Ecto neural progenitor cell (in vitro differentiated cells): ENCODE results near the gene SLC11A1.

Experiments
- DNase-seq: peaks from one replicate; pipeline ENCODE4 v3.0.0-alpha.2; 2018; ENCODE audit warnings: low spot score

The SLC11A1 gene

GRCh38 chr2:218394298-218395089 is 12.4 kb downstream of the SLC11A1 start:
- DNase-seq = no peak

DNA sequence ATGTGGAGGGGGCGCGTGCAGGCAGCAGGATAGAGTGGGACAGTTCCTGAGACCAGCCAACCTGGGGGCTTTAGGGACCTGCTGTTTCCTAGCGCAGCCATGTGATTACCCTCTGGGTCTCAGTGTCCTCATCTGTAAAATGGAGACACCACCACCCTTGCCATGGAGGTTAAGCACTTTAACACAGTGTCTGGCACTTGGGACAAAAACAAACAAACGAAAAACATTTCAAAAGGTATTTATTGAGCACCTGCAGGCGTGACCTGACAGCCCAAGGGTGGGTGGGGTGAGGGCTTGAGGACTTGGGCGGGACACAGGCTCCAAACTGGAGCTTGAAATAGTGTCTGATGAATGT is 13.0 kb downstream of the SLC11A1 start:
- no peak for DNase-seq

DNA sequence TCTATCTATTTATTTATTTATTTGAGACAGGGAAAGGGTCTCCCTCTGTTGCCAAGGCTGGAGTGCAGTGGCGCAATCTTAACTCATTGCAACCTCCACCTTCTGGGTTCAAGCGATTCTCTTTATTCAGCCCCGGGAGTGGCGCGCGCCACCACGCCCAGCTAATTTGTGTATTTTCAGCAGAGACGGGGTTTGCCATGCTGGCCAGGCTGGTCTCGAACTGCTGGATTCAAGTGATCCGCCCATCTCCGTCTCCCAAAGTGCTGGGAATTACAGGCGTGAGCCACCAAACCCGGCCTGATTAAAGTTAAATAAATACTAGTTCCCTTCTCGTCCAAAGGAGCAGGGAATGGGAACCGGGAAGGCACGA is 13.4 kb downstream of the SLC11A1 start:
- no peak for DNase-seq

- peak; percentile 95 for DNase-seq
These were observed 14.0 kb downstream of the SLC11A1 start for GRCh38 chr2:218395826-218396687.

DNA sequence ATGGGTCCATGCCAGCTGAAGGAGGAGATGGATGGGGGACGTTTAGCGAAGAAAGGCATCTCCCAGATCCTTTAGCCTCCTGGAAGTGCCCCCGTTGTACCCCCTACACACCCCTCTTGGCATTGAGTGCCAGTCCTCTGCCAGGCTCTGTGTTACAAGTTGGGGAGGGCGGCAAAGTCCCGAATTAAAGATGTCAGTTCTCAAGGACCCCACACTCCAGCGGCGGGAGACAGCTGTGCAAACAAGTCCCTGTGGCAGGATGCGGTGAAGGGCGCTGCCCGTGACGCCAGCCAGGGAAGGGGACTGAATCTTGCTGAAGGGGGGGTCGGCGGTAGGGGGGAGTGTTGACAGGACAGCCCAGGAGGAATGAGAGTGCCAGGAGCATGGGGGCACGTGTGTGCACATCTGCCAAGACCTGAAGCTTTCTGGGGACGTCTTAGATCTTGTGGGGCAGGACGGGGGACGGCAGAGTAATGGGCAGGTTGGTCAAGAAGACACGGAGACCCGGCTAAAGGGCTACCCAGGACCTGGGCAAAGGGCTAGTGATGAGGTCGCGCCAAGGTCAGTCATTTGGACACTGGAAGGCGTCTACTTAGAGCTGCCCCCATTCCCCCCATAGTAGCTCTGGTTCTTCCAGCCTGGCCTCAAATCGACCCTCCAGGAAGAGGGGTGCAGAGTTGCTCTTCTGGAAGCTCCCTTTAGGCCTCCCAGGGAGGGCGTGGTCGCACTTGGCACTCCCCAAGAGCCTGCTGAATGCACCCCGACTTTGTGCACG is 14.8 kb downstream of the SLC11A1 start:
- peak; percentile 71 for DNase-seq

DNA sequence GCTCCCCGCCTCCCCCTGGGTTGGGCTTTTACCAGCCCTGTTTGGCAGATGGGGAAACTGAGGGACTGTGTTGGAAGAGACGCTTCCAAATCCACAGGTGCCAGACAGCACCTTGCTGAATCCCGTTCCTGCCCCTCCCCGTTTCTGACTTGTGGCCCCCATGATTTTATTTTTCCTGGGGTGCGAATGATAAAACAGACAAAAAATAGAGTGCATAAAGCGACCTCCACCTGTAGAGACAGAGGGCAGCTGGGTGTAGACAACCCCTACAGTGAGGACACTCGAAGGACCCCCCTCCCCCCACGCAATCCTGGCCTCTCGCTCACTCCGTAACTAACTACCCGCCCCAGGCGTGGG is 15.4 kb downstream of the SLC11A1 start:
- DNase-seq = no peak

- peak; percentile 75 for DNase-seq
These were observed 15.9 kb downstream of the SLC11A1 start for GRCh38 chr2:218397820-218398436.

DNA sequence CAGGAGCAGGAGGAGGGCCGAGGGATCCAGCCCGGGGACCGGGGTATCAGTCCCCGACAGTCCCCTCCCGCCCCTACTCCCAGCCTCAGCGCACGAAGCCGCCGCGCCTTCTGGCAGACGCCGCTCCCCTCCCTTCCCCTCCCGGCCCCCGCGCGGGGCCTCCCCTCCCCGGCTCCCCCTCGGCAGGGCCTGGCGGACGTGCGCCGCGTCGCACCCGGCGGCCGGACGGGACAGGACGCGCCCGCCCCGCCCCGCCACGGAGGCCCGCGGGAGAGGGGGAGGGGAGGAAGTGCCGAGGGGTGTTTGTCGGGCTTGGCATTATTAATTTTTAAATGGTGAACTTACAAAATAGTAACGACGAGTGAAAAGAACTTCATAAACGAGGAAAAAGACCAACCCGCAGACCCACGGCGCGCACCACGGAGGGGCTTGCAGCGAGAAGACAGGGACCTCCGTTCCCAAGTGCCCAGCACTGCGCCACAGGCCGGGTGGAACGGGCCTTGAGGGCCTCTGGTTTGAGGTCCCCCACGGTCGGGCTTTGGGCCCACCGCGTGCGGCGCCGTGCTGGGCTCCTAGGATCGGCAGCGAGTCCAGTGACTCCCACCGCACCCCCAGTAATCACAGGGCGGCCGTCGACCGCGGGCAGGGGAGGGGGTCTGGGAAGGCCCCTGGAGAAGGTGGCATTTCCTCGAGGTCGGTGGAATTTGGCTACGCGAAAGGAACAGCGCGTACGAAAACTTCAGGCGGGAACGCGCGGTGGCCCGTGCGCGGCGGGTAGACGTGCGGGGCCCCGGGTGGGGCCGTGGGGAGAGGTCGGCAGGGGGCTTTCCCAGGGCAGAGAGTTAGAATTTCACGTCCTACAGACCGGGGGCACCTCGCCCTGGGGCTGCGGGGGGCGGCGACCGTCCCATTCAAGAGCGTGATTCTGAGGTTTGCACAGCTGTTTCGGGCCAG is 16.6 kb downstream of the SLC11A1 start:
- no peak for DNase-seq

DNA sequence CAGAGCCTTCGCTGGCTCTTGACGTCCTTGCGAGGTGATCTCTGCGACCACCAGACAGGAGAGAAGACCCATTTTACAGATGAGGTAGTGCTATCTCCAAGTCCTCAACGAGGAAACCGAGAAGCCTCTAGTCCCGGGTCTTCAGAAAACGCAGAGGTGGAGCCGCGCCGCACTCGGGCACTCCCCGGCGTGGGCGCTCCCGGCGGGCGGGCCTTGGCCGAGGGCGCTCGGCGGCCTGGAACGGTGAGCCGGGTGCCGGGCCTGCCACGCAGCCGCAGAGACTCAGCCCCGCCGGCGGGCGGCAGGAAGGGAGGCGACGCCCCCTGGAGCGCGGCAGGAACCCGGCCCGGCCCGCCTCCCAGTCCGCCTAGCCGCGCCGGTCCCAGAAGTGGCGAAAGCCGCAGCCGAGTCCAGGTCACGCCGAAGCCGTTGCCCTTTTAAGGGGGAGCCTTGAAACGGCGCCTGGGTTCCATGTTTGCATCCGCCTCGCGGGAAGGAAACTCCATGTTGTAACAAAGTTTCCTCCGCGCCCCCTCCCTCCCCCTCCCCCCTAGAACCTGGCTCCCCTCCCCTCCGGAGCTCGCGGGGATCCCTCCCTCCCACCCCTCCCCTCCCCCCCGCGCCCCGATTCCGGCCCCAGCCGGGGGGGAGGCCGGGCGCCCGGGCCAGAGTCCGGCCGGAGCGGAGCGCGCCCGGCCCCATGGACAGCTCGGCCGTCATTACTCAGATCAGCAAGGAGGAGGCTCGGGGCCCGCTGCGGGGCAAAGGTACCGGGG is 17.5 kb downstream of the SLC11A1 start, which contains the start of gene CTDSP1:
Gene CTDSP1 (plus strand): TSS at position 478 of the 776 bp plus-strand sequence. CDS start 223 bp downstream, at position 701.
- peak; percentile 96 for DNase-seq

DNA sequence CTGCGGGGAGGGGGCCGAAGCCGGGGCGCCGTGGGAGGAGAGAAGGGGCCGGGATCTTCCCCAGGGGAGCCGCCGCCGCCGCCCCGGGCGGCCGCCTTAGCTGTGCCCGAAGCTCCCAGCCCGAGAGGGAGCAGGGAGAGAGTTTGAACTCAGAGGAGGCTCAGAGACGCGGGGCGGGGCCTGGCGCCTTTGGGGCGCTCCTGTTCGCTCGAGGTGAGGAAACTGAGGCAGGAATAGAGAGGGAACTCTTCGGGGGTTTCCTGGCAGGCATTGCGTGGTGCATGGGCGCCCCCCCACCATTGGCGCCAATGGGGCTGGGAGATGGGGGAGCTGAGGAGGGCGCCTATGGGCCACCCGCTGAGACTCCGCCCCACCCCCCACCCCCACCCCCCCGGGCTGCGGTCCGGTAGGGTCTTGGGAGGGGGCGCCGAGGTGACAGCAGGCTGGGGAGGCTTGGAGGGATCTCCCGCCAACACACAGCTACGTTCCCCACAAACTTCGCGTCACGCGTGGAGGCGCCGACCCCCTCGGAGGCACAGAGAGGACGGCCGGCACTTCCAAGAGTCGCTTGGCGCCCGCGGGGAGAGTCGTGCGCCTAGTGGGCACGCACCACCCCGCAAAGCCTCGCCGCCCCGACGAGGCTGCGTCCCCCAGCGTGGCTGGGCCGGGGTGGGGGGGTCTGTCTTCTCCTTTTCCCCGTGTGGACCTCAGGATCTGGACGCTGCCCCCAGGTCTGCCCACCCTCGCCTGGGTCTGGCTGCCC is 18.3 kb downstream of the SLC11A1 start:
- no peak for DNase-seq

- DNase-seq = peak; percentile 73
These were observed 19.1 kb downstream of the SLC11A1 start for GRCh38 chr2:218400930-218401881.

DNA sequence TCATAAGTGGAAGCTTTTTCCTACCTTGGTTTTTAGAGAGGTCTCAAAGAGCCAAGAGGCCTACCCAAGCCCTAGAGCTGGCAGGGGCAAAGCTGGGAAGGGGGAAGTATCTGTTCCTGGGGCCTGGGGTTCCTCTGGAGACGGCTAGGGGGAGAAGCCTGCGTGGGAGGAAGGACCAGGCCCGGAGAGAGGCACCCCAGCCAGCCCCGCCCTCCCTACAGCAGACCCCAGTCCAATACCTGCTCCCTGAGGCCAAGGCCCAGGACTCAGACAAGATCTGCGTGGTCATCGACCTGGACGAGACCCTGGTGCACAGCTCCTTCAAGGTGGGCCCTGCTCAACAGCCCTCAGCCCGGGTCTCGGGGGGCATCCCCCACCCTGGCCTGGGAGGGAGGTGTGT is 19.8 kb downstream of the SLC11A1 start:
- no peak for DNase-seq

- no peak for DNase-seq
These were observed 20.4 kb downstream of the SLC11A1 start for GRCh38 chr2:218402491-218402901.

DNA sequence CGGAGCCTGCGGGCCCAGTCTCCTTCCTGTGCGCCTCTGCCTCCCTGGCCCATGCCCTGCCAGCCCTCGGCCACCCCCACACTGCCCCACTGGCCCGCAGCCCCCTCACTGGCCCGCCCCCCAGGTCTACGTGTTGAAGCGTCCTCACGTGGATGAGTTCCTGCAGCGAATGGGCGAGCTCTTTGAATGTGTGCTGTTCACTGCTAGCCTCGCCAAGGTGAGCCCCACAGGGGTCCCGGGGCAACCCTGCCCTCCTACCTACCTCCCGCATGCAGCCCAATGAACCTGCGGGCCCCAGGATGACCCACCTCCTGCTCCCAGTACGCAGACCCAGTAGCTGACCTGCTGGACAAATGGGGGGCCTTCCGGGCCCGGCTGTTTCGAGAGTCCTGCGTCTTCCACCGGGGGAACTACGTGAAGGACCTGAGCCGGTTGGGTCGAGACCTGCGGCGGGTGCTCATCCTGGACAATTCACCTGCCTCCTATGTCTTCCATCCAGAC is 20.9 kb downstream of the SLC11A1 start:
- no peak for DNase-seq

- no peak for DNase-seq
These were observed 21.7 kb downstream of the SLC11A1 start for GRCh38 chr2:218403810-218404209.

- no peak for DNase-seq
These were observed 22.4 kb downstream of the SLC11A1 start for GRCh38 chr2:218404351-218405085.

GRCh38 chr2:218405086-218405745 is 23.1 kb downstream of the SLC11A1 start:
- no peak for DNase-seq
